Calu3 (cell line): ENCODE results near the gene DYNC1LI2. TPM values are rescaled to one million over a fixed set of nuclear protein-coding genes. Genes with fewer than 3 reads are reported as not detected.

Experiments
- BruUV-seq: library from RNA; stranded (reverse); fragments of 400-500 nt; replicated peaks from 2 replicates; lab custom pipeline; 2021; lab: Mats Ljungman, UMichigan
- CTCF ChIA-PET: fragments of 300-600 bp; sonication (Branson Sonifier 250); formaldehyde crosslinking; loops from one replicate; lab custom pipeline; 2022; ENCODE audit warnings: antibody characterized with exemption; lab: Charles Lee
- DNase-seq: peaks from one replicate; pipeline ENCODE4 v3.0.0; 2022
- H3K27ac Mint-ChIP-seq: one replicate; pipeline ENCODE4 v1.8.0; 2022; ENCODE audit warnings: mixed read lengths; ENCODE audit not compliant: unreplicated experiment
- H3K27me3 Mint-ChIP-seq: one replicate; pipeline ENCODE4 v1.8.0; 2022; ENCODE audit warnings: mixed read lengths; ENCODE audit not compliant: unreplicated experiment
- H3K36me3 Mint-ChIP-seq: one replicate; pipeline ENCODE4 v1.8.0; 2022; ENCODE audit warnings: mild to moderate bottlenecking, moderate library complexity, mixed read lengths; ENCODE audit not compliant: insufficient read depth, unreplicated experiment
- H3K4me1 Mint-ChIP-seq: one replicate; pipeline ENCODE4 v1.8.0; 2022; ENCODE audit warnings: mild to moderate bottlenecking, low read depth, mixed read lengths; ENCODE audit not compliant: unreplicated experiment
- H3K4me3 Mint-ChIP-seq: one replicate; pipeline ENCODE4 v1.8.0; 2022; ENCODE audit warnings: mild to moderate bottlenecking, low read depth, moderate library complexity, mixed read lengths; ENCODE audit not compliant: unreplicated experiment
- H3K9me3 Mint-ChIP-seq: one replicate; pipeline ENCODE4 v1.8.0; 2022; ENCODE audit warnings: low read depth, mixed read lengths; ENCODE audit not compliant: unreplicated experiment
- intact Hi-C: fragments of 100-400 bp; cut with micrococcal nuclease; formaldehyde crosslinking; loops from one replicate; pipeline ENCODE4 v1.10.0; 2022; ENCODE audit not compliant: unreplicated experiment
- total RNA-seq: library from RNA; stranded (reverse); gene quantifications from 2 replicates; pipeline ENCODE4 v1.2.3, GENCODE V29; 2022
- TF ChIP-seq, protein P1 (sequence below): fragments of 200-600 bp; IDR thresholded peaks from one replicate; pipeline ENCODE4 v1.8.0; 2022; ENCODE audit warnings: antibody characterized with exemption; ENCODE audit not compliant: unreplicated experiment

The DYNC1LI2 gene
- total RNA-seq, 1 experiment from 2014 or later, result 152 TPM

GRCh38 chr16:66677179-66677578, 74.2 kb downstream of the DYNC1LI2 start:
- CTCF ChIA-PET, result no interaction called here
- peaks cover 21% of the 10 kb centered on the region for H3K4me1 Mint-ChIP-seq

DNA sequence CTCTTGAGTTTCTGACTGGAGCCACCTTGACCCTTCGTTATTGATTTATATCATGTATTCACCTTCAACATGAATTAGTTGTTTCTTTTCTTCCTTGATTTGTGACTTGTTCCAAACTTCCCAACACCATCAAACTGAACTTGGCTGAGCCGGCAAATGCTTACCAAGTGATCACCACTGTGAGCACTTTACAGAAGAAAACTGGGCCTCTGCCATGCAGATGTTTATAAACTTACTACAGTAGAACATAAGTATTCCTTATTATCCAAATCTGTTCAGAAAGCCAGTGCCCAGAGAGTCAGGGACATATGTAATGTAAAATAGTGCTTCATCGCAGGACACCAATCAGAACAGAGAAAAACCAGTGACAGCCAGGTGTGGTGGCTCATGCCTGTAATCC, 74.8 kb downstream of the DYNC1LI2 start:
- H3K4me1 Mint-ChIP-seq, result peaks cover 15% of the 10 kb centered on the region
- TF ChIP-seq, protein P1, sequence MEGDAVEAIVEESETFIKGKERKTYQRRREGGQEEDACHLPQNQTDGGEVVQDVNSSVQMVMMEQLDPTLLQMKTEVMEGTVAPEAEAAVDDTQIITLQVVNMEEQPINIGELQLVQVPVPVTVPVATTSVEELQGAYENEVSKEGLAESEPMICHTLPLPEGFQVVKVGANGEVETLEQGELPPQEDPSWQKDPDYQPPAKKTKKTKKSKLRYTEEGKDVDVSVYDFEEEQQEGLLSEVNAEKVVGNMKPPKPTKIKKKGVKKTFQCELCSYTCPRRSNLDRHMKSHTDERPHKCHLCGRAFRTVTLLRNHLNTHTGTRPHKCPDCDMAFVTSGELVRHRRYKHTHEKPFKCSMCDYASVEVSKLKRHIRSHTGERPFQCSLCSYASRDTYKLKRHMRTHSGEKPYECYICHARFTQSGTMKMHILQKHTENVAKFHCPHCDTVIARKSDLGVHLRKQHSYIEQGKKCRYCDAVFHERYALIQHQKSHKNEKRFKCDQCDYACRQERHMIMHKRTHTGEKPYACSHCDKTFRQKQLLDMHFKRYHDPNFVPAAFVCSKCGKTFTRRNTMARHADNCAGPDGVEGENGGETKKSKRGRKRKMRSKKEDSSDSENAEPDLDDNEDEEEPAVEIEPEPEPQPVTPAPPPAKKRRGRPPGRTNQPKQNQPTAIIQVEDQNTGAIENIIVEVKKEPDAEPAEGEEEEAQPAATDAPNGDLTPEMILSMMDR, result no peak
- DNase-seq, result no peak
- intact Hi-C loops, result no loop called here
- BruUV-seq, result no TSS peak
- CTCF ChIA-PET, result no interaction called here
- H3K27me3 Mint-ChIP-seq, result no peaks in the 10 kb centered on the region
- H3K9me3 Mint-ChIP-seq, result no peaks in the 10 kb centered on the region
- no peak overlapping the region for H3K27ac Mint-ChIP-seq
- no peak overlapping the region for H3K4me3 Mint-ChIP-seq
- H3K36me3 Mint-ChIP-seq, result peaks cover 10% of the 10 kb centered on the region

More at GRCh38 chr16:66677179-66677578, 74.2 kb downstream of the DYNC1LI2 start:
- Mint-ChIP-seq H3K27me3 (no peaks in the 10 kb centered on the region), H3K27ac (no peak overlapping the region), H3K36me3 (peaks cover 13% of the 10 kb centered on the region), H3K4me3 (no peak overlapping the region), H3K9me3 (no peaks in the 10 kb centered on the region)
- intact Hi-C loops, result no loop called here
- no TSS peak for BruUV-seq
- TF ChIP-seq, protein P1, result no peak
- no peak for DNase-seq

DNA sequence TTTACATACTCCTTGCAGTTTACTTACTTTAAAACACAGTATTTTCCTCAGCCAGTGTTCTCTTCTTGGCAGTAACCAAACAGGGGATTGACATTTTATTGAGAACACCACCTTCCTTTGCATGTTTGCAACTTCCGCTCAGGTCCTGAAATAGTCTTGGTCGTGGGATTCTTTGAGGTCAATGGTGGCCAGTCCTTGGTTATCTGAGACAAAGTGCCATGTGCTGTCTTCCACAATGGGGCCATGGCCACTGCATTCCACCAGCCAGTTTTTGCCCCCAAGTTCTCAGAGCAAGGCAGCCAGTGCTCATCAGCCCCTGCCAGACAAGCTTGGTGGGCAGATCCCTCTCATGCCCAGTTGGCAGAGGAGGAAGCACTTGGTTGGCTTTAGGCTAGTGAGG, 77.7 kb downstream of the DYNC1LI2 start:
- peaks cover 12% of the 10 kb centered on the region for H3K4me1 Mint-ChIP-seq
- no peaks in the 10 kb centered on the region for H3K27me3 Mint-ChIP-seq
- no peak overlapping the region for H3K27ac Mint-ChIP-seq
- H3K36me3 Mint-ChIP-seq, result peaks cover 8% of the 10 kb centered on the region
- CTCF ChIA-PET, result interaction anchor here (1.0 kb wide), 1 partner anchor 11 kb away, joined by 3 read pairs; no protein-coding TSS in a partner anchor
- intact Hi-C loops, result no loop called here
- no peak for DNase-seq
- peaks cover 2% of the 10 kb centered on the region for H3K9me3 Mint-ChIP-seq
- no peak overlapping the region for H3K4me3 Mint-ChIP-seq
- no TSS peak for BruUV-seq
- TF ChIP-seq, protein P1, result no peak

Other genes starting within 250 kb of the DYNC1LI2 start
- gene TK2, start 201.5 kb downstream of the DYNC1LI2 start, total RNA-seq, result 53.2 and 56.6 TPM in 2 replicates
- gene CKLF, start 199.0 kb downstream of the DYNC1LI2 start, total RNA-seq, result 217 and 293 TPM in 2 replicates
- 48.4 and 72.1 TPM in 2 replicates for gene CMTM1, start 185.2 kb downstream of the DYNC1LI2 start, total RNA-seq
- 0.92 and 0.95 TPM in 2 replicates for gene CMTM2, start 172.1 kb downstream of the DYNC1LI2 start, total RNA-seq
- 18.4 and 33.6 TPM in 2 replicates for gene CMTM3, start 146.9 kb downstream of the DYNC1LI2 start, total RNA-seq
- 79.6 and 110 TPM in 2 replicates for gene CMTM4, start 54.9 kb downstream of the DYNC1LI2 start, total RNA-seq
- gene TERB1, start 50.0 kb upstream of the DYNC1LI2 start, total RNA-seq, result 0.29 and 0.59 TPM in 2 replicates
- 79.4 and 84.5 TPM in 2 replicates for gene NAE1, start 79.4 kb upstream of the DYNC1LI2 start, total RNA-seq
- not detected in 2 replicates for gene CA7, start 92.8 kb upstream of the DYNC1LI2 start, total RNA-seq
- gene PDP2, start 128.9 kb upstream of the DYNC1LI2 start, total RNA-seq, result 25.0 and 27.2 TPM in 2 replicates
- not detected in 2 replicates for gene CDH16, start 167.3 kb upstream of the DYNC1LI2 start, total RNA-seq
- gene RRAD, start 173.9 kb upstream of the DYNC1LI2 start, total RNA-seq, result 1.3 and 2.2 TPM in 2 replicates
- 121 and 126 TPM in 2 replicates for gene CIAO2B, start 182.8 kb upstream of the DYNC1LI2 start, total RNA-seq
- gene CES2, start 183.9 kb upstream of the DYNC1LI2 start, total RNA-seq, result 58.7 and 61.1 TPM in 2 replicates
- gene CES3, start 209.7 kb upstream of the DYNC1LI2 start, total RNA-seq, result 0.64 and 2.5 TPM in 2 replicates
- not detected in 2 replicates for gene CES4A, start 237.0 kb upstream of the DYNC1LI2 start, total RNA-seq